ENCODE measurements around the gene P2RX5. TPM values are rescaled to one million over a fixed set of nuclear protein-coding genes. Genes with fewer than 3 reads are reported as not detected.

The P2RX5 gene
- total RNA-seq, 1 donor from 2014 or later: 6.0 TPM

DNA sequence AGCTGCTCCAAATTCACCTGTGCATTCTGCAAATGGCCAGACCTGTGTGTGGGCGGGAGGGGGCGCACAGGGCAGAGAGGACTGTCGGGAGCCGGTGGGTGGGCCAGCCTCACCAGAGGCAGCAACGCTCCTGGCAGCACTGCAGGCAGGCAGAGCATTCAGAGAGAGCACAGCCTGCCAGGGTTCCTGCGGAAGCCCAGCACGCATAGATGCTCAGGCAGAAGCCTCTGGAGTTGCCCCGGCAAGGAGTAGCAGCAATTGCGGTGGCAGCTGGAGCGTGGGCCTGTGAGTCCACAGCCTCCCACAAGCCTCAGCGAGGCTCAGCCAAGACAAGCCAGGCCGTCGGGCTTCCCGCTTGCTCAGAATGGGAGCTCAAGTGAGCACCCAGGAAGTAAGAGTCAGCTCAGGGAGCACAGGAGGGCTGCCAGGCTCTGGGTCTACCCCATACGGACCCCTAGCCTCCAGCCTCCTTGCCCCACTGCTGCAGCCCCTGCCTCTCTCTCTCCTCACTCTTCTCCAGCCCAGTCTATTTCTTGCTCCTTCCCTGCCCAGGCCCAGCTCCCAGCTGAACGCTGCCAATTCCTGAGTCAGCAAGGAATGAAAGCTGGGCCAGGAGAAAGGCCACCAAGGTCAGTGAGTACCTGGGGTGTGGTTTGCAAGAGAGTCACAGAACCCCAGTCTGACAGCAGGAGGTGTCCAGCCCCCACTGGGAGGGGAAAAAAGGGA lies 17.7 kb downstream of the P2RX5 start:
- H3K36me3 ChIP-seq (ENCODE audit: control insufficient read depth, insufficient read depth, low read length): no peaks in the 10 kb centered on the region
- H3K4me3 ChIP-seq (ENCODE audit: low read depth, low read length): no peak overlapping the region
- no peaks in the 10 kb centered on the region for H3K27me3 ChIP-seq (ENCODE audit: control insufficient read depth, insufficient read depth, low read length)
- TF ChIP-seq, protein P1, sequence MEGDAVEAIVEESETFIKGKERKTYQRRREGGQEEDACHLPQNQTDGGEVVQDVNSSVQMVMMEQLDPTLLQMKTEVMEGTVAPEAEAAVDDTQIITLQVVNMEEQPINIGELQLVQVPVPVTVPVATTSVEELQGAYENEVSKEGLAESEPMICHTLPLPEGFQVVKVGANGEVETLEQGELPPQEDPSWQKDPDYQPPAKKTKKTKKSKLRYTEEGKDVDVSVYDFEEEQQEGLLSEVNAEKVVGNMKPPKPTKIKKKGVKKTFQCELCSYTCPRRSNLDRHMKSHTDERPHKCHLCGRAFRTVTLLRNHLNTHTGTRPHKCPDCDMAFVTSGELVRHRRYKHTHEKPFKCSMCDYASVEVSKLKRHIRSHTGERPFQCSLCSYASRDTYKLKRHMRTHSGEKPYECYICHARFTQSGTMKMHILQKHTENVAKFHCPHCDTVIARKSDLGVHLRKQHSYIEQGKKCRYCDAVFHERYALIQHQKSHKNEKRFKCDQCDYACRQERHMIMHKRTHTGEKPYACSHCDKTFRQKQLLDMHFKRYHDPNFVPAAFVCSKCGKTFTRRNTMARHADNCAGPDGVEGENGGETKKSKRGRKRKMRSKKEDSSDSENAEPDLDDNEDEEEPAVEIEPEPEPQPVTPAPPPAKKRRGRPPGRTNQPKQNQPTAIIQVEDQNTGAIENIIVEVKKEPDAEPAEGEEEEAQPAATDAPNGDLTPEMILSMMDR (IDR thresholded peaks at IDR 0.05; ENCODE audit: insufficient read depth, low read length, poor library complexity, severe bottlenecking): no peak
- no peak for DNase-seq (ENCODE audit: low read depth)

DNA sequence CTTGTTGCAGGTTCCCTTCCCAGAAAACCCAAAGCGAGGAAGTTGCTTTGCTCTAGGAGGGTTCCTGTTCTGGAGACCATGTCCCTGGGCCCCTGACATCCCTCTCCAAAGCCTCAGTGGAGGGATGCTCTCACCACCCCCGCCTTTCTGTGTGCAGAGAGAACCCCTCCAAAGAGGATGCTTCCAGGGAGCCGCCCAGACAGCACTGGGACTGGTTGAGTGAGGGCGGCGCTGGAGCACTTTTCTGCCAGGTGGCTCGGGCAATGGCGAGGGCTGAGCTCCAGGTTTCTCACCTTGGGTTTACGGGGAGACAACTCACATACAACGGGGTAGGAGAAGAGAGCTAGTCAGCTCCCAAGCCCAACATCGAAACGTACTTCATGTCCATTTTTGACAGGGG lies 20.1 kb downstream of the P2RX5 start:
- DNase-seq (ENCODE audit: low read depth): no peak
- no peaks in the 10 kb centered on the region for H3K27me3 ChIP-seq (ENCODE audit: control insufficient read depth, insufficient read depth, low read length)
- H3K36me3 ChIP-seq (ENCODE audit: control insufficient read depth, insufficient read depth, low read length): no peaks in the 10 kb centered on the region
- no peak overlapping the region for H3K4me3 ChIP-seq (ENCODE audit: low read depth, low read length)
- TF ChIP-seq, protein P1 (IDR thresholded peaks at IDR 0.05; ENCODE audit: insufficient read depth, low read length, poor library complexity, severe bottlenecking): no peak

DNA sequence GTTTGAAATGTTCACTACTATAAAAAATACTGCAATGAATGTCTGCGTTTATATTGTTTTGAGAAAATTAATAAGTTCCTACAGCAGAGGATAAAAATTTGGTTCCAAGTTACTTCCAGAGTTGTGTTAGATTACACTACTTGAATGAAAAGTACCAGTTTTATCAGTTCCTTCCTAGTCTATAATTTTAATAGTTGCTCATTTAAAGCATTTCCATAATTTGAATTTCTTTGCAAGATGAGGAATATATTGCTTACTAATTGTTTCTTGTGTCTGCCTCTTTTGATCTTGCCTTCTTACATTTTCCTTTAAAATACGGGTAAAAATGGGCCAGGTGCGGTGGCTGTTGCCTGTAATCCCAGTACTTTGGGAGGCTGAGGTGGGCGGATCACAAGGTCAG lies 23.4 kb downstream of the P2RX5 start:
- Histone ChIP-seq H3K4me3 (ENCODE audit: low read depth, low read length) (no peak overlapping the region), H3K36me3 (ENCODE audit: control insufficient read depth, insufficient read depth, low read length) (no peaks in the 10 kb centered on the region), H3K27me3 (ENCODE audit: control insufficient read depth, insufficient read depth, low read length) (no peaks in the 10 kb centered on the region)
- TF ChIP-seq, protein P1 (IDR thresholded peaks at IDR 0.05; ENCODE audit: insufficient read depth, low read length, poor library complexity, severe bottlenecking): no peak
- DNase-seq (ENCODE audit: low read depth): no peak

DNA sequence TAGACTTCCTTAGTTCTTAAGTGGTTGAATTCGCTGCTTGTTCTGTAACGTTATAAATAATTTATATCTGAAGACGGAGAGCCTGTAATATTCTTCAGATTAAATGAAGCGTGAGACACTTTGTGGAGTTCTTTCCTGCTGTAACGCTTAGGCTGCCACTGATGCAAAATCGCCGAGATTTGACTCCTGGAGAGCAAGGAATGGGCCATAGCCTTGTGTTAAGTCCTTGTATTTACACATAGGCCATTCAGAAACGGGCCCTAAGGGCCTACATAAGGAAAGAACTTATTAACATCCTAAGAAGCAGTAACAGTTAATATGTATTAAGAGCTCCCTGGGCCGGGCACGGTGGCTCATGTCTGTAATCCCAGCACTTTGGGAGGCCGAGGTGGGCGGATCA lies 26.4 kb downstream of the P2RX5 start:
- H3K36me3 ChIP-seq (ENCODE audit: control insufficient read depth, insufficient read depth, low read length): no peaks in the 10 kb centered on the region
- TF ChIP-seq, protein P1 (IDR thresholded peaks at IDR 0.05; ENCODE audit: insufficient read depth, low read length, poor library complexity, severe bottlenecking): no peak
- peak overlapping the region; percentile 98 for H3K4me3 ChIP-seq (ENCODE audit: low read depth, low read length)
- H3K27me3 ChIP-seq (ENCODE audit: control insufficient read depth, insufficient read depth, low read length): no peaks in the 10 kb centered on the region
- no peak for DNase-seq (ENCODE audit: low read depth)

DNA sequence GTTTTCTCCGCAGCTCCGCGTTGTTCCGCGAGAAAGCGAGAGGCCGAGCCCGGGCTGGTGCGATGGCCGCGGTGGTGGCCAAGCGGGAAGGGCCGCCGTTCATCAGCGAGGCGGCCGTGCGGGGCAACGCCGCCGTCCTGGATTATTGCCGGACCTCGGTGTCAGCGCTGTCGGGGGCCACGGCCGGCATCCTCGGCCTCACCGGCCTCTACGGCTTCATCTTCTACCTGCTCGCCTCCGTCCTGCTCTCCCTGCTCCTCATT lies 26.9 kb downstream of the P2RX5 start:
- Histone ChIP-seq H3K36me3 (ENCODE audit: control insufficient read depth, insufficient read depth, low read length) (no peaks in the 10 kb centered on the region), H3K4me3 (ENCODE audit: low read depth, low read length) (peak overlapping the region; percentile 98), H3K27me3 (ENCODE audit: control insufficient read depth, insufficient read depth, low read length) (no peaks in the 10 kb centered on the region)
- TF ChIP-seq, protein P1 (IDR thresholded peaks at IDR 0.05; ENCODE audit: insufficient read depth, low read length, poor library complexity, severe bottlenecking): no peak
- DNase-seq (ENCODE audit: low read depth): no peak
